Mesodermal cell (in vitro differentiated cells): ENCODE data around the gene ASPRV1.

ENCODE experiments used
- H3K27ac ChIP-seq: 2 replicates; pipeline ENCODE4 v1.7.0; 2013; ENCODE audit warnings: mild to moderate bottlenecking, low read depth, low read length, moderate library complexity; ENCODE audit not compliant: severe bottlenecking
- H3K36me3 ChIP-seq: 2 replicates; pipeline ENCODE4 v1.7.1; 2013; ENCODE audit warnings: mild to moderate bottlenecking, low read length, moderate library complexity; ENCODE audit not compliant: control insufficient read depth, insufficient read depth
- H3K4me1 ChIP-seq: one replicate; pipeline ENCODE4 v1.7.1; 2013; ENCODE audit warnings: mild to moderate bottlenecking, low read length; ENCODE audit not compliant: insufficient read depth, control insufficient read depth, poor library complexity, severe bottlenecking
- H3K4me3 ChIP-seq: 2 replicates; pipeline ENCODE4 v1.7.0; 2013; ENCODE audit warnings: low read length, control low read depth, mild to moderate bottlenecking; ENCODE audit not compliant: insufficient read depth, poor library complexity, severe bottlenecking; ENCODE audit errors: extremely low read depth
- H3K9me3 ChIP-seq: 2 replicates; pipeline ENCODE4 v1.7.1; 2013; ENCODE audit warnings: mild to moderate bottlenecking, low read length, moderate library complexity; ENCODE audit not compliant: control insufficient read depth
- WGBS, 2 experiments: methylation state at CpG; one replicate each; pipeline ENCODE4 v1.1.5; 2013; ENCODE audit warnings: missing lambda C conversion rate in 2 of 2; ENCODE audit not compliant: insufficient coverage in 2 of 2; 5-methylcytosine and 5-hydroxymethylcytosine counted together

ASPRV1 gene

DNA sequence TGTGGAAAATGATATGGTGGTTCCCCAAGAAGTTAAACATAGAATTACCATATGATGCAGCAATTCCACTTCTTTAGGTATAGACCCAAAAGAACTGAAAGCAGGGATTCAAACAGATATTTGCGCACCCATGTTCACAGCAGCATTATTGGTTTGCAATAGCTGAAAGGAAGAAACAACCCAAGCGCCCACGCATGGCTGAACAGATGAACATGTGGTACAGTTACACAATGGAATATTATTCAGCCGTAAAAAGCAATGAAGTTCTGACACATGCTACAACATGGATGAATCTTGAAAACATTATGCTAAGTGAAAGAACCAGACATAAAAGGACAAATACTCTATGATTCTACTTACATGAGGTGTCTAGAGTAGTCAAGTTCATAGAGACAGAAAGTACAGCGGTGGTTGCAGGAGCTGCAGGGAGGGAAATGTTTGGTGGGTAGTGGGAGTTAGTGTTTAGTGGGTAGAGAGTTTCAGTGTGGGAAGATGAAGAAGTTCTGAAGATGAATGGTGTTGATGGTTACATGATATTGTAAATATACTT lies 26.7 kb upstream of the ASPRV1 start:
- no peaks in the 10 kb centered on the region for H3K36me3 ChIP-seq
- no peaks in the 10 kb centered on the region for H3K9me3 ChIP-seq
- no peak overlapping the region for H3K4me3 ChIP-seq
- no peak overlapping the region for H3K27ac ChIP-seq
- WGBS, 2 experiments: 98 to 100% methylated on average over 1 to 4 of the region's 5 CpGs
- no peaks in the 10 kb centered on the region for H3K4me1 ChIP-seq

DNA sequence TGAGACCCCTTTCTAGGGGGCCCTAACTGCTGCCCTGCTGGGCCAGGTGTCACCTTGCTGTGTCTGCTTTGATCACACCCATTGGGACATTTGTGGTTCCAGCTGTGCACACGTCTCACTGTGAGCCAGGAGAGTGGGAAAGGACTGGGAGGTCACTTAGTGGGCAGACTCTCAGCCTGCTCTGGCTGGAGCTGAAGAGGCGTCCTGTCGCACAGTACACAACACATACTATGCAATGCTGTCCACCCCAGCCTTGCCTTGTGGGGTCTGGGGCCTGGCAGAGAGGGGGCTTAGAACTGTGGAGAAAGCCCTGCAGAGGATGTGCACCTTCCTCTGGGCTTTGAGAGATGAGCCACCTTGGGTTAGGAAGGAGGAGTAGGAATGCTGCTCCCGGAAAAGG lies 25.3 kb upstream of the ASPRV1 start:
- Histone ChIP-seq H3K27ac (no peak overlapping the region), H3K9me3 (no peaks in the 10 kb centered on the region), H3K4me1 (no peaks in the 10 kb centered on the region), H3K4me3 (no peak overlapping the region), H3K36me3 (no peaks in the 10 kb centered on the region)
- 85% methylated on average over 2 of the region's 4 CpGs; no CpG with 5 or more reads in 1 of the 2 experiments for WGBS, 2 experiments

- WGBS, 2 experiments: 93 to 95% methylated on average over 10 of the region's 10 CpGs
- no peaks in the 10 kb centered on the region for H3K9me3 ChIP-seq
- no peaks in the 10 kb centered on the region for H3K36me3 ChIP-seq
- no peak overlapping the region for H3K4me3 ChIP-seq
- H3K27ac ChIP-seq: no peak overlapping the region
- H3K4me1 ChIP-seq: no peaks in the 10 kb centered on the region
These were observed 24.3 kb upstream of the ASPRV1 start for GRCh38 chr2:69985688-69986087.

DNA sequence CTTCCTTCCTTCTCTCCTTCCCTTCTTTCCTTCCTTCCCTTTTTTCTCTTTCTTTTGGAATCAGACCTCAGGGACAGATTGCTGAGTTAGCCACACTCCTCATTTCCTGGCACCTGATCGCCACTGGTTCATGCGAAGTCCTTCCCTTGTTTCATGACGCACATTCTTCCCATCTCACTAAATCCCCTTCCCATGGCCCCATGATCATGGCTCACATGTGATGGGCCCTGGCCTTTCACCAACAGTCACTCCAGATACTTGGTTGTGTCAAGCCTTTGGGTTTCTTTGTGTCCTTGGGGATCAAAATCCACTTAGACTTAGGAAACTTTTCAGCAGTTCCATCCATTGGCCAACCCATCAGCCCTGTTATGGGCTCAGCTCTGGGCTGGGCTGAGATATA lies 23.8 kb upstream of the ASPRV1 start:
- 96 to 100% methylated on average over 3 of the region's 3 CpGs for WGBS, 2 experiments
- H3K4me1 ChIP-seq: no peaks in the 10 kb centered on the region
- no peaks in the 10 kb centered on the region for H3K9me3 ChIP-seq

GRCh38 chr2:69983392-69983966 lies 22.0 kb upstream of the ASPRV1 start:
- 83 to 100% methylated on average over 1 to 2 of the region's 3 CpGs for WGBS, 2 experiments
- Histone ChIP-seq H3K4me1 (no peaks in the 10 kb centered on the region), H3K27ac (no peak overlapping the region)

More for the DNA sequence above, 23.8 kb upstream of the ASPRV1 start:
- Histone ChIP-seq H3K27ac (no peak overlapping the region), H3K36me3 (no peaks in the 10 kb centered on the region), H3K4me3 (no peak overlapping the region)

GRCh38 chr2:69979902-69980807 lies 18.7 kb upstream of the ASPRV1 start:
- Histone ChIP-seq H3K9me3 (no peaks in the 10 kb centered on the region), H3K4me3 (no peak overlapping the region), H3K36me3 (no peaks in the 10 kb centered on the region), H3K27ac (no peak overlapping the region), H3K4me1 (no peaks in the 10 kb centered on the region)
- WGBS, 2 experiments: 86 to 94% methylated on average over 3 to 5 of the region's 8 CpGs

More at GRCh38 chr2:69983392-69983966, 22.0 kb upstream of the ASPRV1 start:
- Histone ChIP-seq H3K36me3 (no peaks in the 10 kb centered on the region), H3K4me3 (no peak overlapping the region), H3K9me3 (no peaks in the 10 kb centered on the region)

GRCh38 chr2:69977906-69978482 lies 16.6 kb upstream of the ASPRV1 start:
- Histone ChIP-seq H3K4me3 (no peak overlapping the region), H3K4me1 (no peaks in the 10 kb centered on the region), H3K9me3 (no peaks in the 10 kb centered on the region), H3K27ac (no peak overlapping the region), H3K36me3 (no peaks in the 10 kb centered on the region)
- WGBS, 2 experiments: 70 to 98% methylated on average over 2 to 4 of the region's 4 CpGs

- H3K27ac ChIP-seq: no peak overlapping the region
- no peaks in the 10 kb centered on the region for H3K36me3 ChIP-seq
- 91 to 95% methylated on average over 7 to 8 of the region's 8 CpGs for WGBS, 2 experiments
These were observed 15.8 kb upstream of the ASPRV1 start for GRCh38 chr2:69977186-69977585.

GRCh38 chr2:69975853-69976462 lies 14.5 kb upstream of the ASPRV1 start:
- Histone ChIP-seq H3K36me3 (no peaks in the 10 kb centered on the region), H3K9me3 (no peaks in the 10 kb centered on the region), H3K4me3 (no peak overlapping the region), H3K27ac (no peak overlapping the region), H3K4me1 (no peaks in the 10 kb centered on the region)
- 92 to 94% methylated on average over 9 to 13 of the region's 13 CpGs for WGBS, 2 experiments

More at GRCh38 chr2:69977186-69977585, 15.8 kb upstream of the ASPRV1 start:
- Histone ChIP-seq H3K9me3 (no peaks in the 10 kb centered on the region), H3K4me1 (no peaks in the 10 kb centered on the region), H3K4me3 (no peak overlapping the region)

DNA sequence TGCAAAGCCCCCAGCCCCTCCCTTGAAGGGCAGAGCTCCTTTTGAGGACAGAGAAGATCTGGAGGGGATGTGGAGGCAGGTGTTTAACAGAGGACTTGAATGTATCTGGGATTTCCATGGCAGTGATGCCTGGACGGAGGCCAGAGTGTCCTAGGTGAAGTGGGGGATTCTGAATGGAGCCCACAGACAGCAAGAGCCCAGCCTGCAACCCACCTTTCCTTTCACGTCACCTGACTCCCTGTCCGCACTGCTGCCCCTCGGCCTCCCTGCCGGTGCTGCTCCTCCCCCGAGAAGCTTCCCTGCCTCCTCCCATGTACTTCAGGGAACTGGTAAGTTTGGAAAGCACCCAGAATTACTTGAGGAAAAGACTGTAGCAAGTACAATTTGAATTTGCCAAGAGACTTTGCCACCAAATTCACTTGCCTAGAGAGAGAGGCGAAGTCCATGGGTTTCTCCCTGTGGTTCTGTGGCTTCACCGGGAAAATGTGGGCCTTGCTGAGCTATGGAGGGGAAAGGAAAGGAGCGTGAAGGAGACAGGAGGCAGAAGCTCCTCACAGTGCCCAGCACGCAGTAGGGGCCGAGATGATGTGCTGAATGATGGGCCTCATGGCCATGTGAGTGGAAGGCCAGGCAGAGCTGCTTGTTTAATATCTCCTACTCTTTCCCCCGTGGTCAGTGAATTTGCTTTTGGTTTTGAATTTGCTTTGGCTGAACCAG lies 13.9 kb upstream of the ASPRV1 start:
- no peaks in the 10 kb centered on the region for H3K4me1 ChIP-seq
- no peaks in the 10 kb centered on the region for H3K9me3 ChIP-seq
- WGBS, 2 experiments: 84 to 85% methylated on average over 11 to 12 of the region's 12 CpGs
- no peak overlapping the region for H3K27ac ChIP-seq
- H3K4me3 ChIP-seq: no peak overlapping the region
- H3K36me3 ChIP-seq: no peaks in the 10 kb centered on the region
